Measurements from ENCODE around the gene SULT2B1. TPM values are rescaled to one million over a fixed set of nuclear protein-coding genes. Genes with fewer than 3 reads are reported as not detected.

SULT2B1 gene
- total RNA-seq, result not detected in 2 replicates

- ATAC-seq (ENCODE audit: low read depth) (no peak), DNase-seq (no peak)
- no peaks in the 10 kb centered on the region for H3K4me1 Mint-ChIP-seq
- H3K27ac Mint-ChIP-seq, result no peak within 1 kb of the TSS
- peaks cover 20% of the 10 kb centered on the region for H3K27me3 Mint-ChIP-seq
- H3K9me3 Mint-ChIP-seq, result no peaks in the 10 kb centered on the region
- H3K36me3 Mint-ChIP-seq (ENCODE audit: low read depth), result no peaks in the 10 kb centered on the region
- ChIA-PET CTCF (no interaction called here), POLR2A (no interaction called here)
- no peak for TF ChIP-seq CTCF (IDR thresholded peaks at IDR 0.05)
- intact Hi-C loops (cut with micrococcal nuclease), result no loop called here
- H3K4me3 Mint-ChIP-seq, result no peak within 1 kb of the TSS
These were observed at the start of gene SULT2B1 for GRCh38 chr19:48551437-48552302. Gene SULT2B1 (plus strand): TSS chr19:48552172. CDS start chr19:48552253, 81 bp downstream.

DNA sequence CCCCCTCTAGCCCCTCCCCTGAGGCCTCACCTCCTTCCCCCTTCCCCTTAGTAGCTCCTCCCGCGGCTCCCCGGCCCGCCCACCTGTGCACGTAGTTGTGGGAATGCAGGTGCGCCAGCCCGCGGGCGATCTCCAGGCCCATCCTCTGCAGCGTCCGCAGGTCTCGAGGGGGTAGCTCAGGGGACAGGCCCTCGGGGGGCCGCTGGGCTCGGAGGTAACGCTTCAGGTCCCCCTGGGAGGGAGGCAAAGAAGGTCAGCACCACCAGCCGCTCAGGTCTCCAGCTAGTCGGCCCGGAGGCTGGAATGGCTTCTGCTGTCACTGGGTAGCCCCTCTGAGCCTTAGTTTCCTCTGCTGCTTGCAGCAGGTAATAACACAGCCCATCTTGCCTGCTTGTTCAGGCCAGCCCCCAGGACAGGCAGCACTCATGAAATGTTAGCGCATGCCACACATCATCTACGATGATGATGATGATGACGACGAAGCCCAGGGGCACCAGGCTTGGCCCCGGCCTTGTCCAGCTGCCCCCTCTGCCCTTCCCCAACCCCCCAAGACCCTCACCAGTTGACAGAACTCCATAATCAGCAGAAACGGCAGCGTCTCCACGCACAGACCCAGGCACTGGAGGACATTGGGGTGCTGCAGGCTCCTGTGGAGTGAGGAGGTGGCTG, 49.5 kb upstream of the SULT2B1 start:
- ATAC-seq (ENCODE audit: low read depth) (peak; percentile 80), DNase-seq (peak; percentile 63)
- POLR2A ChIA-PET, result interaction anchor here (0.5 to 1.5 kb wide), 9 partner anchors 9 to 1389 kb away, joined by 3 to 11 read pairs (median 3); partner anchors contain the start of genes RPL18, SPHK2 and ZC3H4
- CTCF ChIA-PET, result interaction anchor here (0.7 kb wide), 1 partner anchor 12 kb away, joined by 3 read pairs; no protein-coding TSS in a partner anchor
- Mint-ChIP-seq H3K36me3 (ENCODE audit: low read depth) (no peaks in the 10 kb centered on the region), H3K4me1 (peaks cover 24% of the 10 kb centered on the region), H3K27ac (no peak overlapping the region), H3K27me3 (peaks cover 11% of the 10 kb centered on the region), H3K9me3 (no peaks in the 10 kb centered on the region), H3K4me3 (peak overlapping the region; percentile 63)
- TF ChIP-seq CTCF (IDR thresholded peaks at IDR 0.05), result no peak
- intact Hi-C loops (cut with micrococcal nuclease), result loop anchor here (1.0 kb wide), 2 partner anchors 11 kb away; no protein-coding TSS in a partner anchor

GRCh38 chr19:48506138-48506733, 45.7 kb upstream of the SULT2B1 start:
- ChIA-PET POLR2A (interaction anchor here (0.7 to 1.4 kb wide), 10 partner anchors 11 to 303 kb away, joined by 3 to 7 read pairs (median 4); partner anchors contain the start of gene EMP3), CTCF (interaction anchor here (0.6 to 3.0 kb wide), 9 partner anchors 13 to 293 kb away, joined by 3 to 24 read pairs (median 6); no protein-coding TSS in a partner anchor)
- DNase-seq (no peak), ATAC-seq (ENCODE audit: low read depth) (no peak)
- peaks cover 29% of the 10 kb centered on the region for H3K4me1 Mint-ChIP-seq
- H3K9me3 Mint-ChIP-seq, result no peaks in the 10 kb centered on the region
- intact Hi-C loops (cut with micrococcal nuclease), result loop anchor here (1.0 kb wide), 4 partner anchors 78 to 169 kb away; no protein-coding TSS in a partner anchor
- H3K4me3 Mint-ChIP-seq, result no peak overlapping the region
- H3K27me3 Mint-ChIP-seq, result peaks cover 2% of the 10 kb centered on the region
- no peak overlapping the region for H3K27ac Mint-ChIP-seq
- H3K36me3 Mint-ChIP-seq (ENCODE audit: low read depth), result no peaks in the 10 kb centered on the region
- TF ChIP-seq CTCF (IDR thresholded peaks at IDR 0.05), result no peak

- TF ChIP-seq CTCF (IDR thresholded peaks at IDR 0.05), result no peak
- POLR2A ChIA-PET, result interaction anchor here (0.6 to 1.0 kb wide), 2 partner anchors 15 to 111 kb away, joined by 3 read pairs; partner anchors contain the start of gene RPL18
- Mint-ChIP-seq H3K4me1 (peaks cover 15% of the 10 kb centered on the region), H3K27me3 (peaks cover 2% of the 10 kb centered on the region), H3K9me3 (no peaks in the 10 kb centered on the region), H3K36me3 (ENCODE audit: low read depth) (no peaks in the 10 kb centered on the region), H3K4me3 (no peak overlapping the region), H3K27ac (no peak overlapping the region)
- CTCF ChIA-PET, result interaction anchor here (1.7 to 3.0 kb wide), 3 partner anchors 12 to 101 kb away, joined by 4 to 24 read pairs (median 11); no protein-coding TSS in a partner anchor
- DNase-seq (no peak), ATAC-seq (ENCODE audit: low read depth) (no peak)
- intact Hi-C loops (cut with micrococcal nuclease), result no loop called here
These were observed 44.0 kb upstream of the SULT2B1 start for GRCh38 chr19:48507911-48508439.
